T1000 (cell line): ENCODE measurements around the gene CELF4.
A peak's percentile ranks its signal among the peaks of the same experiment; 100 is the strongest.

Source experiments
- DNase-seq: peaks from one replicate; lab custom pipeline; 2025; ENCODE audit warnings: mixed read lengths; lab: John Stamatoyannopoulos, UW

The CELF4 gene

DNA sequence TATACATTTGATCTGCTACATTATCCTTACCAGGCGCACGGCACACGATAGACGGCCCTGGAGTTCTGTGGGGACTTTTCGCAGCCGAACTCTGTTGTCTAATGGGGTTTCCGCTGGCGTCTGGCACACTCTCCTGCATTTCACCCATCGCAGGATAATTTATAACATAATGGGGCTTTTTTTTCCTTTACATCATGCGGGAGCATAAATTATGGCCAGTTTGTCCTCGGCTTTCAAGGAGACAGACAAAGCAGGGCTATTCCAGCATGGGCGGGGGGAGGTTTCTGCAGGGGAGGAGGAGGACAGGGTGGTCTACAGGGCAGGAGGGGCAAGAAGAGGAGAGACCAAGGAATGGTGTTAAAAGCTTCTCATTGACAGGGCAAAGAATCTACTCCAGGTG lies 279.8 kb downstream of the CELF4 start:
- no peak for DNase-seq

DNA sequence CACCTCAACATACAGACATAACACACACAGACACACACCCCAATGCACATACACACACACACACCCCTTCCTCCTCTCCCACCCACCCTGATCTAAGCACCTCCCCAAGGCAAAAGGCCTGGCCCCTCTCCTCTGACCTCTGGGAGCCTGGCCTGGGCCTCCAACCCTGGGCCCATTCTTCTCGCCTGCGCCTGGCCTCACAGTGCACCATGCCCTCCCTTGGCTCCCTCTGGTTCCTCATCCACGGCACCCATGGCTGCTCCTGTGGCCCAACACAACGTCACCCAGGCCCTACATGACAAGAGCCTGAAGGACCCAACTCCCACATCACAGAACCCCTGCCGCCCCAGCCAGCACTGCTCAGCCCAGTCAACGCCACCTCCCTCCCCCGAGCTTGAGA lies 281.3 kb downstream of the CELF4 start:
- DNase-seq = no peak

DNA sequence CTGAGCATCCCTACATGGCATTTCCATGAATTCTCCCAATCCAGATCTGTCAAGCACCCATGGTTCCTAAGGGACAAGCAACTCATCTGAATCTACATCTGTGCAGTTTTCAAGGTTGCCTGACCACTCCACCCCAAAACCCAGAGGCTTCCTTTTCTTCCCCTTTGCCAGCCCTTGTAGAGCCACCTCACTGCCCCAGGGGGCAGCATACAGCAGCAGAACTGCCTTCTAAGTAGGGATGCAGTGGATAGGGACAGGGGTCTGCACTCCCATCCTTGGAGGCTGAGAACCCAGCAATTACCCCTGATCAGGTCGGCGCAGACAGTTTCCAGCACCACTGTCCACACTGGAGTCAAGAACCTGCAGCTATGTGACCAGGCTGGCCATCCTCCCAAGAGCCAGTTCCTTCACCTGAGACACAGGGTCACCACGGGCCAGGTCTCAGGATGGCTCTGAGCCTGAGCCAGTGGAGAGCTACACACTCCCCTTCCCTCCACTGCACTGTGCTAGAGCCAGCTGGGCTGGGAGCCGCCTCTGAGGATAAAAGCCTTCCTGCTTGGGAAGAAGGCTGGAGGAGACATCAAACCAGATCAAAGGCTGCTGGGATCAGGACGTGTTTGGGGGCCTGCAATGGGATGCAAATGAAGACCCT lies 283.1 kb downstream of the CELF4 start:
- DNase-seq = no peak

DNA sequence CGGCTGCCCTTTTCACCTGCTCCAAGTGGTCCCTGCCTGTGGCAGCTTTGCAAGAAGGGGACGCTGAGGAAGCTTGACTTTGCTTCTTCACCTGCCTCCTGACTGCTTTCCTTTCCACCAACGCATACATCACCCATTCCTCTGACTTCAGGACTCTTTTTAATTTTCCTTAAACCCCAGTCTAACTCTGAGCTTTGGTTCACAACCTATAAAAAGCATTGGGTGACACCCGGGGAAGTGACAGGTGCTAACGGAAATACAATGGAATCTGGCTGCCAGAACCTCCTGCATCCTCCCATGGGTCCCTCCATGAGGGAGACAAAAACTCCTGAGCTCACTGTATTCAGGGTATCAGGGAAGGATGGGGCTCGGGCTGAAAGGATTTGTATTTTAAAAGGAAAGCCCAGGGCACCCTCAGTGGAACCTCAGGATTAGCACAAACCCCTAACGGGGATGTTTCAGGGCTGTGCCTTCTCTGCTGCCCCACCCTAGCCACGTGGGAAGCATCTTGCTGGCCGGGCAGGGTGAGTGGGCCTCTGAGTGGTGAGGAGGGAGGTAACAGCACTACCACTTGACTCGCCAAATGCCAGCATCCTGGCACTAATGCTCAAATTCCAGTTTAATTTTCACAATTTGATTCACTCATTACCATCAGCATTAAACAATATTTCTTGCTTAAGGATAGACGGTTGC lies 284.8 kb downstream of the CELF4 start:
- DNase-seq = no peak

DNA sequence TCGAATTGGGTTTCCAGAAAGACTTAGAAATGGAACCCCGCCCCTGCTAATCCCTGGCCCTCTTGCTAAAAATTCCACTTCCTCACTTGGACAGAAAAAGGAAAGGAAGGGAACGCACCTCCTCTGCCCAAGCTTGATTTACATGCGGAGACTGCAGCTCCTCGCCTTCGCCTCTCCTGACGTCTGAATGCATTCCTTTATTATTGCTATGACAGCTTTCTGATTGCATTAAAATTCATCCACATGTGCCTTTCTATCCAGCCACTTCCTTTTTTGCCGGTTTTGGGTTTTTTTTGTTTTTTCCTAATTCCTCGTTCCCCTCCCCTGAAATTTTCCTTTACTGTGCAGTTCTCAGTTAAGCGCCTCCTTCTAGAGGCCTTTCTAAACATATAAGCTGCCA lies 287.8 kb downstream of the CELF4 start:
- DNase-seq = no peak

DNA sequence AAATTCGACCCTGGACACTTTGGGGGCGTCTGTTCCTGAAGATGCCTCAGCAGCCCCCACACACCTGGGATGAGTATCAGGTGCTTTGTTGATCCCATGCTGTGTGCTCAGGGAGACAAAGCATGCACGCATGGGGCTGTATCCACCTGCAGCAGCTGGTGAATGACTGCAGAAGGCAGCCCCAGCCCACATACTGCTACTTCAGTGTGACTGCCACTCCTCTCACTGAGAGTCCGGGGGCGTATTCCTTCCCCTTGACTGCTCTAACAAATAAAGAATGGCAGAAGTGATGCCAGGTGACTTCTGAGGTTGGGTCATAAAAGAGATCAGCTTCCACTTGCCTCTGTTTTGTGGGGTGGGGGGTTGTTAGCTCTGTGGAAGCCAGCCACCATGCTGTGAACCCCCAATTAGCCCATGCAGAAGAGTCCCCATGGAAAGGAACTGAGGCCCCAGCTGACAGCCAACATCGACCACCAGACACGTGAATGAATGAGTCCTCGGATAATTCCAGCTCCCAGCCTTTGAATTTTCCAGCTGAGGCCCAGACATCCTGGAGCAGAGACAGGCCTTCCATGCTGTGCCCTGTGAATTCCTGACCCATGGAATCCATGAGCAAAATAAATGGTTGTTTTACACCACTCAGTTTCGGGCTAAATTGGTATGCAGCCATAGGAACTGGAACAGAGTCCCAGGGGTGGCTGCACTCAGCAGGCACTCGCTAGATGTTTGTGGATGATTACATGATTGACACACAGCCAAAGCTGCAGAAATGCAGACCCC lies 289.3 kb downstream of the CELF4 start:
- DNase-seq = no peak

DNA sequence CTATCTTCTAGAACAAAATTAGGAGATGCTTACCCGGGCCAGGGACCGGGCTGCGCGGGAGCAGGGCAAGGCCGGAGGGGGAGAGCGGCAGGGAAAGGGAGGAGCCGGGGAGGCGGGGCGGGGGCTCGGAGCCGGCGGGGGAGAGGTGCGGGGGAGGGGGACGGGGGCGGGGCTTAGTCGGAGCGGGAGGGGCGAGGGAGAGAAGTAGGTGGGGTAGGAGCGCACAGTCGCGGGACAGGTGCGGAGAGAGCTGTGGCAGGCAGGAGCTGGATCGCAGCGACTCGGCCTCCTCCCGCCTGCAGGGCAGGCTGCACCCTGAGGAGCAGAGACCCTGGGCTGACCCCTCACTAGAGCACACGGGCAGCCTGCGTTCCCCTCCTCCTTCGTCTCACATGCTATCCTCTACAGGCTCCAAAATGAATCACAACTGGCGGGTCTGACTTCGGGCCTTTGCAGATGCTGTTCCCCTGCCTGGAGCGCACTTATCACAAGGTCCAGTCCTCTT lies 290.3 kb downstream of the CELF4 start:
- no peak for DNase-seq

DNA sequence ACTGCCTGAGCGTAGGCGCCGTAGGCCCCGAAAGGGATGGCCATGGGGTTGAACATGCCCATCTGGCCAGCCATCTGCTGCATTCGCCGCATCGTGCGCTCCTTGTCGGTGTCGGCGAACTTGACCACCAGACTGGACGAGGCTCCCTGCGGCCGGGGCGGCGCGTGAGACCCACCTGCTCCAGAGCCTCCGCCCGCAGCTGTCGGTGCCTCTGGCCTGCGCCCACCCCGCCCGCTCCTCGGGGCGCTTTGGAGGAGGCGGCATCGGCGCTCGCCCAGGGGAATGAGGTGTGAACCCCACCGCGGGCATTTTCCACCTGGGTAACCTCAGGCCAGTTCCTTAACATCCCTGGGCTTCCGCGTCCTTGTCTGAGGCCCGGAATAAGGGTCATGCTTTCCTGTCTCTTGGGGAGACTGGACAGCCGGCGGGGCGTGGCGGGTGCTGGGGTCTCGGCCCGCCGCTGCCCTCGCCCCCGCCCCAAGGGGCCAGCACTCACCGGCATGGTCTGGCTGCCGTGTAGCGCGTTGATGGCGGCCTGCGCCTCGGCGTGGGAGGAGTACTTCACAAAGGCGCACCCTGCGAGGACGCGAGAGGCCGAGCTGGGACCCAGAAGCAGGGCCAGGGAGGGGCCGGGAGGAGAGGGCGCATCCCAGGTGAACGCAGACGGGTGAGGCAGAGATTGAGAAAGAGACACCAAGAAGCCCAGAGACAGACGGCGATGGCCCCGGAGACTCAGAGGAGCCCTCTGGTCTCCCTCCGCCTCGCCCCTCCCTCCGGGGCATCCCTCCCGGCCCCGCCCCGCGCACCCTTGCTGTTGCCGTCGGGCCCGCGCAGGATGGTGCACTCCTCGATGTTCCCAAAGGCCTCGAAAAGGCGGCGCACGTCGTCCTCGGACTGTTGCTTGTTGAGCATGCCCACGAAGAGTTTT lies 291.0 kb downstream of the CELF4 start:
- no peak for DNase-seq

DNA sequence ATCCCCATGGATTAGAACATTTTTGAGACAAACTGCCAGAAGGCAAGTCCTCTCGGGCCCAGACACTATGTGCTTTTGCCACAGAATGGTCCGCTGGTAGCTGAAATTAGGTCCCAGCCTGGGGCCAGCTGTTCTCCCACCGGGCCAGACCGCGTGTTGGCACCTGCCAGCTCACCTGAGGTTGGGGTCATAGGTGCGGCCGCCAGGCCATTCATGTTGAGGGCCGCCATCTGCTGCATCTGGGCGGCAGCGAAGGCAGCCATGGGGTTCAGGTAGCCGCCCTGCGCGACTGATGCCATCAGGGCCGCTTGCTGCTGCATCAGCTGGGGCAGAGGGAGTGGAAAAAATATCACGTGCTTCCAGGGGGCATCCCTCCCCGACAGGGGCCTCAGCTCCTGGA lies 292.8 kb downstream of the CELF4 start:
- DNase-seq = no peak

DNA sequence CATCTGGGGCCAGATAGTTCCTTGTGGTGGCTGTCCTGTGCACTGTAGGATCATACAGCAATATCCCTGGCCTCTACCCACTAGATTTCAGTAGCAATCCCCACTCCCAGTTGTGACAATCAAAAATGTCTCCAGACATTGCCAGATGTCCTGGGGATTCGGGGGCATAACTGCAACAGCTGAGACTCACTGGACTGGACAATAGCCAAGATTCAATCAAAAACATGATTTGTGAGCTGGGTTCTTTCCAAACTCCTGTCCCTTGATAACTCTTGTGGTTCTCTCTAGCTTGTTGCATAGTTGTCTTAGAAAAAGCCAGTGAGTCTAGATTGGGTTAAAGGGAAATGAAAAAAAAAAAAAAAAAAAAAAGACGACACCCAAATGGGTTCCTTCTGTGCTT lies 293.4 kb downstream of the CELF4 start:
- no peak for DNase-seq

DNA sequence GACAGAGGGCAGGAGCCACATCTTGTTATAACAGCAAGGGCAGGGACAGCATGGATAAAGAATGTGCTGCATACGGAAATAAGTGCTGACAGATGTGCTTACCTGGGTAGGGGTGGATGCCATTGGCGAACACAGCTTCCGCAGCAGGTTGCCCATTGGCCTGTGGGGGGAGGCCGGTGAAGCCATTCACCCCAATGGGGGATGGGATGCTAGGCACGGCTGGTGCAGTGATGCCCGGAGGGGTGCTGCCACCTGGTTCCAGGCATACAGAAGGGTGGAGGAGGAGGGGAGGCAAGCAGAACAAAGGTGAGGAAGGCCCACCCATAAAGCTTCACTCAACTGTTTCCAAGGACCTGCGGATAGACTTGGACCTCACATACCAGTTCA lies 294.9 kb downstream of the CELF4 start:
- DNase-seq = no peak

DNA sequence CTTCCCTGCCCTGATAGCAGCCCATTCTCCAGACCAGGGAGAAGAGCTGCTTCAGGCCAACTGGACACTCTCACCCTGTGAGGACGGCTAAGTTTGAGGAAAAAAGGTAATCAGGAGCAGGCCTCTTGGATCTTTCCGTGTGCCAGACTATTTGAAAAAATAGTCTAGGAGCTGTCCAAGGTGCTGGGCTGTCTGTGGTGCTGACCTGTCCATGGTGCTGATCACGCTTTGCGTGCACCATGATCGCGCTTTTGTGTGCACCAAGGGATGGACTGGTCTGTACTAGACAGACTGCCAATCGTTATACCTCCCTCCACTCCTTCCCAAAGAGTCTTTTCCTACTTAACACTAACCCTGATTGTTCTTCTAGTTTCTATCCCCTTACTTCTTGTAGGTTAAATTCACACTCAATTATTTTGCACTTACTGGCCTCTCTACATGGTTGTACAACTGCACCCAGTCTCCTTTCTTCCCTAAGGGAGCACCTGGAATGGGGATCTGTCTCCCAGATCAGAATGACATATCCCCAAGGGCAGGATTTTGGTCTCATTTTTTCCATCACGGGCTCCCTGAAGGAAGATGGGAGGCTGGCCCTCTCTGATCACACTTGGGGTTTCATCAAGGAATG lies 295.4 kb downstream of the CELF4 start:
- peak; percentile 27 for DNase-seq

DNA sequence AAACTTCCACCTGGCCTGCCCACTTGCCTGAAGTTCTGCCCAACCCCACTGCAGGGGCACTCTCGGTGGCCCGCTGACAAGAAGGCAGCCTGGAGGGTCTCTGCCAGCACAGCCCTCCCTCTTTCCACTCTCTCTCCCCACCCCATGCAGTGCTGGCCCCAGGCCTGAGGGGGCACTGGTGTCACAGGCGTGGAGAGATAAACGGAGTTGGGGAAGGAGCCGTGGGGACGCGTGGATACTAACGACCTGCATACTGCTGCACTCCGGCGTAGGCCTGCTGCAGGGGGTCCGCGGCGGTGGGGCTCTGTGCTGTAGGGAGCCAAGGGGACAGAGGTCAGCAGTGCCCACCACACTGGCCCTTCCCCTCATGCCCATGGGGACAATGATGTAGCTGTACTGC lies 299.3 kb downstream of the CELF4 start:
- no peak for DNase-seq

DNA sequence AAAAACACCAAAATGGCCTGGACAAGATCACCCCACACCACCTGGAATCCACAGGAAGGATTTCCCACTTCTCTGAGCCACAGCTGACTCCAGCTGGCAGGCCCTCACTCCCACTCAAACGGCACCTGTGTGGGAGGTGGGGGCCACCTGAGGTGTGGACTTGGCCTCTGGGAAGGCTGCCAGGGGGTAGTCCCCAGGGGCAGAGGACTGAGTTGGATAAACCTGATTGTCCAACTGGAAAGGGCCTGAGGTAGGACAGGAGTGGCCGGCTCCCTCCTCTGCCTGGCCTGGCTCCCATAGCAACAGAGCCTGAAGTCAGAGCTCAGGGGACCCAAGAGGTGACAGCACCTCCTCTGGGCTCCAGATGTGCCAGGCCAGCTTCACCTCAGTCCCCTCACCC lies 300.2 kb downstream of the CELF4 start:
- no peak for DNase-seq

DNA sequence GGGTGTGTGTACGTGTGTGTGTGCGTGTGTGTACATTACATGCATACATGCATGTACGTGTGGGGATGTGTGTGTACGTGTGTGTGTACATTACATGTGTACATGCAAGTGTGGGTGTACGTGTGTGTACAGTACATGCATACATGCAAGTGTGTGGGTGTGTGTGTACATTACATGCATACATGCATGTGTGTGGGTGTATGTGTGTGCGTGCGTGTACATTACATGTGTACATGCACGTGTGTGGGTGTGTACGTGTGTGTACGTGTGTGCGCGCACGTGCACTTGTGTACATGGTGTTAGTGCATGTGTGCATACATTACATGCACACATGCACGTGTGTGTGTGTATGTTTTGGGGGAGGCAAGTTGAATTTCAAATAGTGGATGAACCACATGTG lies 300.6 kb downstream of the CELF4 start:
- no peak for DNase-seq

DNA sequence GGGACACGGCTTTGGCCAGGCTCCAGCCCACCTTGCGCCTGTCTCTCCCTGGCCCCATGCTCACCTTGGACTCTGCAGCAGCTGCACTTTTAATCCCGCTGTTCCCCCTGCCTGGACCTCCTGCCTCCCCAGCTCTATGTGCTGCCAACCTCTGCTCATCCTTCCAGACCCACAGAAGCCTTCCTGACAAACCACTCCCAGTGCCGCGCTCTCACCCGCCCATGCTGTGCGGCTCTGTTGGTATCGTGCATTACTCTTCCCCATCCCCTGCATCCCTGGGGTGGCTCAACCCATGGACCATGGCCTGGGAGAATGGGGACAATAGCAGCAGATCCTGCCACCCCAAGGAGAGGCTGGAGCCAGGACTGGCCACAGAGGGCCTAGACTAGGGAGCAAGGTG lies 303.6 kb downstream of the CELF4 start:
- DNase-seq = no peak

DNA sequence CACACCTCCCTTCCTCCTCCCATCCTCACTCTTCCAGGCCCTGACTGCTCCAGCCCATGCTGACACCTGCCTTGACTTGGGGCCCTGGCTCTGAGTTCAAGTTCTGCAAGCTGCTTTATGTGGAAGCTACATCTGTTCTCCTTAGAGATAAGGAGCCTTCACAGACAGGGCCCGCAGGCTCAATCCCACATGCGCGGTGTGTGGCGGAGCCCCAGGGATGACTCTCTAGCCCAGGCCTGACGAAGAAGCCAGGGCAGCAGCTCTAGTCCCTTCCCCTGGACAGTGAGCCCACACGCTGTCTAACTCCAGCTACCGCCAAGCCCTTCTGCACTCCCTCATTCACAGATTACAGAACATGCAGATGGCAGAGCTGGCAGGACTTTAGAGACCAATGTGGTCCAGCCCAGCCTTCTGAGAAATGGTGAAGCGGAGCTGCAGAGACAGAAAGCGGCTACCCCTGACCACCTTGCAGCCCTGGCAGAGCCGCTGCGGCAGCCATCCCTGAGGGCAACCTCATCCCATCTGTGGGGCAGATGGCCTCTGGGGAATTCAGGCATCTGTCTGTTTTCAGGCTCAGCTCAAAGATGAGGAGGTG lies 304.3 kb downstream of the CELF4 start:
- no peak for DNase-seq

DNA sequence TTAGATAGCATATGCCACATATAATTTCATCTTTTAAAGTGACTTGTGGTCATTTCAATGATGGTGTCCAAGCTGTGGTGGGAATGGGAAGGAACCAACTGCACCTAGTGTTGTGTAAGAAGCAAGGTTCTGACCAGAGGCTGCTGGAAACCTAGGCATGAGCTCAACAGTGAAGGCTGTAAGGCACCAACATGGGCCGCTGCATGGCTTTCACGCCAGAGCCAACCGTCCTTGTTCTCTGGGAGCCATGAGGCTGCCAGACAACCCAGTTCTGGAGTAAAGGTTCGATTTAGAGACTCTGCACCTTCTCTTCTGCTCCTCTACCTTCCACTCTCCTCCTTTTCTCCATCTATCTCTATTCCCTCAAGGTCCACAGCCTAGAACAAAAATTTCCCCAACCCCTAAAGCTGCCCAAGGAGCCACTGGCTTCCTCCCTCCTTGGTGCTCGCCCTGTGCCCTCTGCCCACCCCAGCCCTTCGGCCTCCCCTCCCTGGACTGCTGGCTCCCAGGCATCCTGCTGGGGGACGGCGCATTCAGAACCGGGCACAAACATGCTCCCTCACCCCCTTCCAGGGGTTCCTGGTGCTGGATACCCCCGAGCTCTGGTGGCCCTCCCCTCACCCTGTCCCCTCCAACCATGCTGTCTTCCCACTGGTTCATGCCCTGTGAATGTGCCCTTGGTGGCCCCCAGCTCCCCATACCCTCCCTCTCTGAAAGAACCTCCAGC lies 305.1 kb downstream of the CELF4 start:
- no peak for DNase-seq

DNA sequence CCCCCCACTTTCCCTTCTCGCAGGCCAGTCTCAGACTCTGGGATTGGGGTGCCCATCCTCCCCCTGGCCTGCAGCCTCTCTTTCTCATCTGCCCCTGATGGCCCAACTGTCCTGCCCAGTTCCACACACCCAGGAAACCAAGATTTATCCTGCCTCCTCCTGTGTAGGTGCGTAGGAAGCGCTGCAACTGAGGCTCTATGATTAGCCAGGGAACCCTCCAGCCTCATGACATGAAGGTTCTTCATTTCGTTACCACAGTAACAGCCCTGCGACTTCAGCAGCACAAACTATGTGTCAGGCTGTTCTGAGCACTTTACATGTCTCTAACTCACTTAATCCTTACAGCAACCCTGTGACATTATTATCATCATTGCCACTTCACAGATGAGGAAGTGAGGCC lies 305.9 kb downstream of the CELF4 start:
- no peak for DNase-seq

DNA sequence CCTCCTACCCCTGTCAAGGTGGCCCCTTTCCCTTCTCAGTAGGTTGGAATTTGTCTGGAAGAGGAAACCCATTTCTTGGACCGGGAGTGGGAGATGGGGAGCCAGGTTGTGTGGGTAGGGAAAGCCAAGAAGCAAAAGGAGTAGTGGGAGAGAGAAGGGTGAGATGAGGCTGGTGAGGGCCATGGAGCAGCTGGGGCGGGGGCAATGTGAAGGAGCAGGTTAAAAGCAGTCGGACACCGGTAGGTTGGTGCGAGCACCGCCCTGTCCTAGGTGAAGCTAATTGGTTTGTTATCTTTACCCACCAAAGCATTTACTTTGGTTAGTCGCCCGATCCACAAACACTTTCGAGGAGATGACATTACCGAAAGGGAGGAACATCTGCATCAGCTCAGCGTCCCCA lies 306.8 kb downstream of the CELF4 start:
- DNase-seq = no peak
